Body of pancreas (tissue), 4 donors: ENCODE measurements around the gene LCN6. TPM values are rescaled to one million over a fixed set of nuclear protein-coding genes. Genes with fewer than 3 reads are reported as not detected.
"Not testable (repeated sequence)": the region's sequence is repeated elsewhere in the genome, so short reads cannot be mapped to it uniquely, and the experiment has no call there.

ENCODE experiments used
- ATAC-seq: fragments of 150-250 bp; one replicate; pipeline ENCODE4 v1.9.1; 2016
- DNase-seq, 4 donors: peaks; one replicate each; pipeline ENCODE4 v3.0.0-alpha.2; 2019
- H3K27ac ChIP-seq, 4 donors: fragments of 200-600 bp; sonication (generic); 1 replicate in 3 of 4; 2 replicates in 1 of 4; pipeline versions ENCODE4 v1.5.1 to v1.6.1; 2016 to 2019; ENCODE audit warnings: mild to moderate bottlenecking in 1 of 4, mixed read lengths in 1 of 4, moderate library complexity in 1 of 4
- H3K27me3 ChIP-seq, 2 donors: fragments of 200-600 bp; sonication (generic); one replicate each; pipeline ENCODE4 v1.6.0; 2016; ENCODE audit warnings: mild to moderate bottlenecking in 1 of 2
- H3K36me3 ChIP-seq, 2 donors: fragments of 200-600 bp; sonication (generic); replicated peaks in 1 of 2; 2 replicates each; pipeline ENCODE4 v1.5.1; 2016; ENCODE audit warnings: low read depth in 2 of 2; ENCODE audit not compliant: insufficient read depth in 1 of 2
- H3K4me1 ChIP-seq: fragments of 200-600 bp; sonication (generic); one replicate; pipeline ENCODE4 v1.6.0; 2016
- H3K4me3 ChIP-seq, 2 donors: fragments of 200-600 bp; sonication (generic); 1 replicate in 1 of 2; 2 replicates in 1 of 2; pipeline ENCODE4 v1.5.1; 2016 to 2019
- H3K9me3 ChIP-seq, 3 donors: fragments of 200-600 bp; sonication (generic); 1 replicate in 2 of 3; 2 replicates in 1 of 3; pipeline ENCODE4 v1.5.1; 2016
- CTCF ChIP-seq, 7 experiments: fragments of 450-650 bp in 4 of 7; fragments of 200-600 bp in 3 of 7; sonication (generic) in 3 of 7; IDR thresholded peaks; one replicate each; pipeline ENCODE4 v1.5.1; 2016 to 2019; ENCODE audit warnings: antibody characterized with exemption in 7 of 7
- POLR2A ChIP-seq, 3 donors: fragments of 450-650 bp; IDR thresholded peaks; one replicate each; pipeline ENCODE4 v1.6.1; 2016; ENCODE audit warnings: antibody characterized with exemption in 3 of 3, mild to moderate bottlenecking in 2 of 3
- WGBS, 2 donors: methylation state at CpG; one replicate each; pipeline ENCODE4 v1.1.5; 2017; 5-methylcytosine and 5-hydroxymethylcytosine counted together
- intact Hi-C: fragments of 100-400 bp; cut with DNase I; formaldehyde crosslinking; loops from one replicate; pipeline ENCODE4 v1.15.1; 2023
- total RNA-seq, 2 donors: library from RNA; depleted of rRNA; stranded (reverse); fragments of >200 nt; gene quantifications; one replicate each; pipeline ENCODE4 v1.1.0, GENCODE V29; 2016

LCN6 gene
- total RNA-seq, 2 donors from 2014 or later, result not detected

GRCh38 chr9:136762915-136763648 is 14.8 kb upstream of the LCN6 start:
- Histone ChIP-seq H3K4me3 (no peak overlapping the region), H3K27me3 (no peaks in the 10 kb centered on the region), H3K9me3 (no peaks in the 10 kb centered on the region), H3K36me3 (no peaks in the 10 kb centered on the region), H3K27ac (no peak overlapping the region), H3K4me1 (no peaks in the 10 kb centered on the region)
- DNase-seq, result peak in 3 of 4 donors; percentile 19 to 52 (median 19)
- 28 to 34% methylated on average over 17 to 33 of the region's 37 CpGs for WGBS, 2 donors
- no peak for ATAC-seq
- TF ChIP-seq CTCF (IDR thresholded peaks at IDR 0.05) (no peak), POLR2A (IDR thresholded peaks at IDR 0.05) (no peak)
- intact Hi-C loops, result no loop called here

GRCh38 chr9:136762221-136762691 is 13.9 kb upstream of the LCN6 start:
- H3K9me3 ChIP-seq, result no peaks in the 10 kb centered on the region
- H3K27me3 ChIP-seq, result no peaks in the 10 kb centered on the region
- TF ChIP-seq POLR2A (IDR thresholded peaks at IDR 0.05) (no peak), CTCF (IDR thresholded peaks at IDR 0.05) (no peak)
- H3K36me3 ChIP-seq, result no peaks in the 10 kb centered on the region
- H3K4me3 ChIP-seq, result no peak overlapping the region
- DNase-seq (no peak), ATAC-seq (no peak)
- intact Hi-C loops, result no loop called here
- no peak overlapping the region for H3K27ac ChIP-seq
- H3K4me1 ChIP-seq, result no peaks in the 10 kb centered on the region
- WGBS, 2 donors, result 70 to 76% methylated on average over 11 to 17 of the region's 17 CpGs

- Histone ChIP-seq H3K9me3 (no peaks in the 10 kb centered on the region), H3K27ac (no peak overlapping the region), H3K4me1 (no peaks in the 10 kb centered on the region), H3K36me3 (no peaks in the 10 kb centered on the region), H3K27me3 (no peaks in the 10 kb centered on the region), H3K4me3 (no peak overlapping the region)
- WGBS, 2 donors, result 59 to 63% methylated on average over 7 to 11 of the region's 13 CpGs
- TF ChIP-seq POLR2A (IDR thresholded peaks at IDR 0.05) (no peak), CTCF (IDR thresholded peaks at IDR 0.05) (no peak)
- ATAC-seq, result no peak
- intact Hi-C loops, result no loop called here
- no peak for DNase-seq
Measured at GRCh38 chr9:136761545-136761981, 13.2 kb upstream of the LCN6 start.

GRCh38 chr9:136760834-136761544 is 12.7 kb upstream of the LCN6 start:
- H3K4me1 ChIP-seq, H3K9me3 ChIP-seq, H3K27me3 ChIP-seq, H3K4me3 ChIP-seq, H3K36me3 ChIP-seq, H3K27ac ChIP-seq, intact Hi-C loops: not testable (repeated sequence)
- ATAC-seq, result peak; percentile 49
- TF ChIP-seq CTCF (IDR thresholded peaks at IDR 0.05), result peak; percentile 16 to 42 (median 28)
- WGBS, 2 donors, result 32 to 43% methylated on average over 14 to 22 of the region's 22 CpGs
- DNase-seq, result peak; percentile 47 to 69 (median 62)
